HepG2 (cell line): ENCODE measurements around the gene KAZALD1. TPM values are rescaled to one million over a fixed set of nuclear protein-coding genes. Genes with fewer than 3 reads are reported as not detected.
A peak's percentile ranks its signal among the peaks of the same experiment; 100 is the strongest.

Experiments
- AFF4 ChIP-seq: sonication (generic); formaldehyde crosslinking; IDR thresholded peaks from 2 replicates; pipeline ENCODE4 v1.4.0; 2020; ENCODE audit warnings: missing genetic modification reagents
- ATAD3A ChIP-seq: sonication (generic); formaldehyde crosslinking; IDR thresholded peaks from 2 replicates; pipeline ENCODE4 v1.4.0; 2020; ENCODE audit warnings: missing genetic modification reagents
- HHEX ChIP-seq: IDR thresholded peaks from 2 replicates; pipeline ENCODE4 v1.6.1; 2016; ENCODE audit warnings: control low read depth
- HIC2 ChIP-seq: sonication (generic); formaldehyde crosslinking; IDR thresholded peaks from 2 replicates; pipeline ENCODE4 v1.9.0; 2022; ENCODE audit warnings: low read depth, missing genetic modification reagents
- NCOA1 ChIP-seq: sonication (generic); formaldehyde crosslinking; IDR thresholded peaks from 2 replicates; pipeline ENCODE4 v1.9.0; 2021; ENCODE audit warnings: missing genetic modification reagents
- PAXIP1 ChIP-seq: sonication (generic); formaldehyde crosslinking; conservative IDR thresholded peaks from 2 replicates; pipeline ENCODE4 v1.4.0; 2020; ENCODE audit warnings: mild to moderate bottlenecking, missing genetic modification reagents, moderate library complexity
- REPIN1 ChIP-seq: sonication (generic); formaldehyde crosslinking; IDR thresholded peaks from 2 replicates; pipeline ENCODE4 v1.8.0; 2022; ENCODE audit warnings: missing genetic modification reagents, low read depth, mild to moderate bottlenecking, borderline replicate concordance
- SMAD1 ChIP-seq: sonication (generic); formaldehyde crosslinking; IDR thresholded peaks from 2 replicates; pipeline ENCODE4 v1.4.0; 2020; ENCODE audit warnings: missing genetic modification reagents, low read depth, mild to moderate bottlenecking, borderline replicate concordance
- SOX13 ChIP-seq, 3 experiments: fragments of 450-650 bp in 1 of 3; sonication (generic) in 1 of 3; formaldehyde crosslinking in 1 of 3; IDR thresholded peaks in 2 of 3; conservative IDR thresholded peaks in 1 of 3; 2 replicates each; pipeline versions ENCODE4 v1.5.0 to v1.6.1; 2016 to 2020; ENCODE audit warnings: antibody characterized with exemption in 1 of 3, mild to moderate bottlenecking in 1 of 3, missing compliant biosample characterization in 1 of 3, missing genetic modification reagents in 1 of 3, moderate library complexity in 1 of 3
- polyA plus RNA-seq, 8 experiments: library from polyadenylated mRNA; depleted of rRNA in 3 of 8; stranded (reverse) in 7 of 8; unstranded in 1 of 8; fragments of >200 nt; fragmentation: Illumina TruSeq in 4 of 8; extraction: Trizol in 4 of 8; gene quantifications; 2 replicates each; pipeline versions ENCODE4 v1.2.1 to v1.2.3, GENCODE V29; 2011 to 2016; ENCODE audit warnings: low read depth in 4 of 8, missing spikeins in 1 of 8, mixed read lengths in 1 of 8; ENCODE audit not compliant: insufficient read depth in 1 of 8
- total RNA-seq, 5 experiments: library from RNA; depleted of rRNA; stranded (reverse); fragments of >200 nt; fragmentation: Illumina TruSeq; extraction: Trizol; gene quantifications; 2 replicates each; pipeline ENCODE4 v1.2.3, GENCODE V29; 2016; ENCODE audit warnings: low read depth in 1 of 5
- TF ChIP-seq, protein P1 (sequence below): IDR thresholded peaks from 2 replicates; pipeline ENCODE4 v1.6.1; 2016; ENCODE audit warnings: mild to moderate bottlenecking

The KAZALD1 gene
- total and polyA plus RNA-seq, 2 of the 13 experiments (the other 11 are each of a cell fraction or from before 2014, with no cell fraction given): 16.7 to 27.7 TPM

- TF ChIP-seq PAXIP1 (CRISPR knock-in tag) (no peak), REPIN1 (no peak), SOX13 (IDR thresholded peaks at IDR 0.05) (no peak), SOX13 (CRISPR knock-in tag; conservative IDR thresholded peaks at IDR 0.05 in 1 of 2, IDR thresholded peaks at IDR 0.05 in 1 of 2) (peak in 1 of 2 experiments; percentile 24; a peak in 1 of 4 replicates), SMAD1 (no peak), HIC2 (CRISPR knock-in tag) (peak; percentile 92), AFF4 (CRISPR knock-in tag) (no peak), NCOA1 (CRISPR knock-in tag) (no peak), HHEX (CRISPR knock-in tag) (no peak), ATAD3A (CRISPR knock-in tag) (no peak)
- TF ChIP-seq, protein P1, sequence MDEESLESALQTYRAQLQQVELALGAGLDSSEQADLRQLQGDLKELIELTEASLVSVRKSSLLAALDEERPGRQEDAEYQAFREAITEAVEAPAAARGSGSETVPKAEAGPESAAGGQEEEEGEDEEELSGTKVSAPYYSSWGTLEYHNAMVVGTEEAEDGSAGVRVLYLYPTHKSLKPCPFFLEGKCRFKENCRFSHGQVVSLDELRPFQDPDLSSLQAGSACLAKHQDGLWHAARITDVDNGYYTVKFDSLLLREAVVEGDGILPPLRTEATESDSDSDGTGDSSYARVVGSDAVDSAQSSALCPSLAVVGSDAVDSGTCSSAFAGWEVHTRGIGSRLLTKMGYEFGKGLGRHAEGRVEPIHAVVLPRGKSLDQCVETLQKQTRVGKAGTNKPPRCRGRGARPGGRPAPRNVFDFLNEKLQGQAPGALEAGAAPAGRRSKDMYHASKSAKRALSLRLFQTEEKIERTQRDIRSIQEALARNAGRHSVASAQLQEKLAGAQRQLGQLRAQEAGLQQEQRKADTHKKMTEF (CRISPR knock-in tag): peak; percentile 40; the same call in 1 of the 2 replicates
Observed at GRCh38 chr10:101012525-101013364, 49.0 kb upstream of the KAZALD1 start (continued).
